ENCODE measurements around the gene IRS1. TPM values are rescaled to one million over a fixed set of nuclear protein-coding genes. Genes with fewer than 3 reads are reported as not detected.

The IRS1 gene
- total RNA-seq, 1 experiment from 2014 or later, result 34.4 TPM

GRCh38 chr2:226690461-226691024 lies 109.1 kb downstream of the IRS1 start:
- DNase-seq, result no peak
- Mint-ChIP-seq H3K36me3 (ENCODE audit: insufficient read depth, unreplicated experiment) (no peaks in the 10 kb centered on the region), H3K27ac (ENCODE audit: unreplicated experiment) (no peak overlapping the region), H3K9me3 (ENCODE audit: low read depth, unreplicated experiment) (no peaks in the 10 kb centered on the region), H3K4me1 (ENCODE audit: low read depth, unreplicated experiment) (no peaks in the 10 kb centered on the region), H3K4me3 (ENCODE audit: low read depth, unreplicated experiment) (no peak overlapping the region), H3K27me3 (ENCODE audit: unreplicated experiment) (no peaks in the 10 kb centered on the region)
- CTCF ChIA-PET, result interaction anchor here (0.6 to 1.2 kb wide), 2 partner anchors 10 to 1132 kb away, joined by 3 to 6 read pairs; no protein-coding TSS in a partner anchor
- TF ChIP-seq, protein P1, sequence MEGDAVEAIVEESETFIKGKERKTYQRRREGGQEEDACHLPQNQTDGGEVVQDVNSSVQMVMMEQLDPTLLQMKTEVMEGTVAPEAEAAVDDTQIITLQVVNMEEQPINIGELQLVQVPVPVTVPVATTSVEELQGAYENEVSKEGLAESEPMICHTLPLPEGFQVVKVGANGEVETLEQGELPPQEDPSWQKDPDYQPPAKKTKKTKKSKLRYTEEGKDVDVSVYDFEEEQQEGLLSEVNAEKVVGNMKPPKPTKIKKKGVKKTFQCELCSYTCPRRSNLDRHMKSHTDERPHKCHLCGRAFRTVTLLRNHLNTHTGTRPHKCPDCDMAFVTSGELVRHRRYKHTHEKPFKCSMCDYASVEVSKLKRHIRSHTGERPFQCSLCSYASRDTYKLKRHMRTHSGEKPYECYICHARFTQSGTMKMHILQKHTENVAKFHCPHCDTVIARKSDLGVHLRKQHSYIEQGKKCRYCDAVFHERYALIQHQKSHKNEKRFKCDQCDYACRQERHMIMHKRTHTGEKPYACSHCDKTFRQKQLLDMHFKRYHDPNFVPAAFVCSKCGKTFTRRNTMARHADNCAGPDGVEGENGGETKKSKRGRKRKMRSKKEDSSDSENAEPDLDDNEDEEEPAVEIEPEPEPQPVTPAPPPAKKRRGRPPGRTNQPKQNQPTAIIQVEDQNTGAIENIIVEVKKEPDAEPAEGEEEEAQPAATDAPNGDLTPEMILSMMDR (IDR thresholded peaks at IDR 0.05; ENCODE audit: unreplicated experiment), result no peak
- no TSS peak for BruUV-seq (replicated peaks)
- intact Hi-C loops (cut with micrococcal nuclease; ENCODE audit: unreplicated experiment), result no loop called here

GRCh38 chr2:226687641-226688253 lies 111.9 kb downstream of the IRS1 start:
- H3K27me3 Mint-ChIP-seq (ENCODE audit: unreplicated experiment), result no peaks in the 10 kb centered on the region
- H3K9me3 Mint-ChIP-seq (ENCODE audit: low read depth, unreplicated experiment), result no peaks in the 10 kb centered on the region
- no peak for DNase-seq
- CTCF ChIA-PET, result no interaction called here
- intact Hi-C loops (cut with micrococcal nuclease; ENCODE audit: unreplicated experiment), result no loop called here
- no peak overlapping the region for H3K4me3 Mint-ChIP-seq (ENCODE audit: low read depth, unreplicated experiment)
- no peak overlapping the region for H3K27ac Mint-ChIP-seq (ENCODE audit: unreplicated experiment)
- TF ChIP-seq, protein P1 (IDR thresholded peaks at IDR 0.05; ENCODE audit: unreplicated experiment), result no peak
- no peaks in the 10 kb centered on the region for H3K36me3 Mint-ChIP-seq (ENCODE audit: insufficient read depth, unreplicated experiment)
- no peaks in the 10 kb centered on the region for H3K4me1 Mint-ChIP-seq (ENCODE audit: low read depth, unreplicated experiment)
- no TSS peak for BruUV-seq (replicated peaks)

DNA sequence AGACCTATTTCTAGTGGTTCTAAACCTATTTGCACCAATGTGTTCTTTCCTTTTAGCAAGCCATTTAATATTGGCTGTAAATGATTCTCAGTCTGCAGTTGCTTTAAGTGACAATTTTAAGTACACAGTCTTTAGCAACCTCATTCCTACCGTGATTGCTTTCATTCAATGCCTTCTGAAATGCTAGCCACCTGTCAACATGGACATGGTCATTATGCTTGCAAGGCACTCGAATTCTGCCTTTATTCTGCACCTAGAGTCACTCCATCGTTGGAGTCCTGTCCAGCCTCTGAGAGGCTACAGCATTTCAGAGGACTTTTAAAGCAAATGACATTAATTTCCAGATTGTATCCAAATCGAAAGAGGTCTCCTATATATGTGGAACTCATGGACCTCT lies 115.1 kb downstream of the IRS1 start:
- TF ChIP-seq, protein P1 (IDR thresholded peaks at IDR 0.05; ENCODE audit: unreplicated experiment), result no peak
- BruUV-seq (replicated peaks), result no TSS peak
- no peak overlapping the region for H3K4me3 Mint-ChIP-seq (ENCODE audit: low read depth, unreplicated experiment)
- CTCF ChIA-PET, result no interaction called here
- no peaks in the 10 kb centered on the region for H3K9me3 Mint-ChIP-seq (ENCODE audit: low read depth, unreplicated experiment)
- no peaks in the 10 kb centered on the region for H3K4me1 Mint-ChIP-seq (ENCODE audit: low read depth, unreplicated experiment)
- H3K27me3 Mint-ChIP-seq (ENCODE audit: unreplicated experiment), result no peaks in the 10 kb centered on the region
- intact Hi-C loops (cut with micrococcal nuclease; ENCODE audit: unreplicated experiment), result no loop called here
- H3K36me3 Mint-ChIP-seq (ENCODE audit: insufficient read depth, unreplicated experiment), result no peaks in the 10 kb centered on the region
- DNase-seq, result no peak
- H3K27ac Mint-ChIP-seq (ENCODE audit: unreplicated experiment), result no peak overlapping the region

GRCh38 chr2:226683944-226684562 lies 115.6 kb downstream of the IRS1 start:
- H3K36me3 Mint-ChIP-seq (ENCODE audit: insufficient read depth, unreplicated experiment), result no peaks in the 10 kb centered on the region
- CTCF ChIA-PET, result no interaction called here

More at GRCh38 chr2:226683944-226684562, 115.6 kb downstream of the IRS1 start:
- intact Hi-C loops (cut with micrococcal nuclease; ENCODE audit: unreplicated experiment), result no loop called here
- TF ChIP-seq, protein P1 (IDR thresholded peaks at IDR 0.05; ENCODE audit: unreplicated experiment), result no peak
- Mint-ChIP-seq H3K9me3 (ENCODE audit: low read depth, unreplicated experiment) (no peaks in the 10 kb centered on the region), H3K4me1 (ENCODE audit: low read depth, unreplicated experiment) (no peaks in the 10 kb centered on the region), H3K27ac (ENCODE audit: unreplicated experiment) (no peak overlapping the region), H3K27me3 (ENCODE audit: unreplicated experiment) (no peaks in the 10 kb centered on the region), H3K4me3 (ENCODE audit: low read depth, unreplicated experiment) (no peak overlapping the region)
- no peak for DNase-seq
- BruUV-seq (replicated peaks), result no TSS peak
